ES-I3 (cell line): ENCODE measurements around the gene INPP5F.
"Not testable (repeated sequence)": the region's sequence is repeated elsewhere in the genome, so short reads cannot be mapped to it uniquely, and the experiment has no call there.

ENCODE experiments used
- H3K36me3 ChIP-seq: 2 replicates; pipeline ENCODE4 v1.6.1; 2013; ENCODE audit warnings: mild to moderate bottlenecking, low read length, control low read depth, moderate library complexity; ENCODE audit not compliant: insufficient read depth
- H3K4me1 ChIP-seq: 2 replicates; pipeline ENCODE4 v1.6.1; 2013; ENCODE audit warnings: mild to moderate bottlenecking, control low read depth, low read length; ENCODE audit not compliant: insufficient read depth
- H3K9ac ChIP-seq: 2 replicates; pipeline ENCODE4 v1.6.1; 2013; ENCODE audit warnings: low read depth, mild to moderate bottlenecking, low read length, moderate library complexity
- H3K9me3 ChIP-seq: 2 replicates; pipeline ENCODE4 v1.6.1; 2013; ENCODE audit warnings: mild to moderate bottlenecking, low read length, moderate library complexity; ENCODE audit not compliant: control insufficient read depth, insufficient read depth

Gene INPP5F

DNA sequence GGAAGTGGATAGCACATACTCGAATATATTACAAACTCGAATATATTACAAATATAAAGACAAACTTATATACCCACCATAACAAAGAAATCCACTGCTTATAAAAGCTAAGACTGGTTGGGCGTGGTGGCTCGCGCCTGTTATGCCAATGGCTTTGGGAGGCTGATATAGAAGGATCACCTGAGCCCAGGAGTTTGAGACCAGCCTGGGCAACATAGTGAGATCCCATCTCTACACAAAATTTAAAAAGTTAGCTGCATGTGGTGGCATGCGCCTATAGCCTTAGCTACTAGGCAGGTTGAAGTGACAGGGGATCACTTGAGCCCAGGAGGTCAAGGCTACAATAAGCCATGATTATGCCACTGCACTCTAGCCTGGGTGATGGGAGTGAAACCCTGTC is 126.4 kb downstream of the INPP5F start:
- Histone ChIP-seq H3K4me1 (peaks cover 4% of the 10 kb centered on the region; the same call in 1 of the 2 replicates), H3K36me3 (peaks cover 12% of the 10 kb centered on the region), H3K9ac (no peak overlapping the region), H3K9me3 (no peaks in the 10 kb centered on the region)

DNA sequence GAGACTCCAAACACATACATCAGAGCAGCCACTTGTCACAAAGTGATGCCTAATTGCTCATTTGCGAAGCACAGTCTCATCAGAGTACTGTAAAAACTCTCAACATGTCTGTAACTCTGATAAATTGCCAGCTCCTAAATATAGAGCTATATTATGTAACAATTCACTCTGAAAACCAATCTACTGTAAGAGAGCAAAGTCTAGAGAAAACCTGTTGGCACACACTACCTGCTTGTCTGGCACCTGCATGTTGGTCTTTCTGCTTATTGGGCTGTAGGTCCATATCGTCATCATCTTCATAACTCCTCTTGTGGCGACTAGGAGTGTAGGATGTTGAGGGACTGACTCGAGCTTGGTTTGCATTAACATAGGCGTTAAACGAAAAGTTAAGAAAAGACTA is 127.0 kb downstream of the INPP5F start:
- Histone ChIP-seq H3K4me1 (peaks cover 4% of the 10 kb centered on the region; the same call in 1 of the 2 replicates), H3K36me3 (peaks cover 7% of the 10 kb centered on the region)

DNA sequence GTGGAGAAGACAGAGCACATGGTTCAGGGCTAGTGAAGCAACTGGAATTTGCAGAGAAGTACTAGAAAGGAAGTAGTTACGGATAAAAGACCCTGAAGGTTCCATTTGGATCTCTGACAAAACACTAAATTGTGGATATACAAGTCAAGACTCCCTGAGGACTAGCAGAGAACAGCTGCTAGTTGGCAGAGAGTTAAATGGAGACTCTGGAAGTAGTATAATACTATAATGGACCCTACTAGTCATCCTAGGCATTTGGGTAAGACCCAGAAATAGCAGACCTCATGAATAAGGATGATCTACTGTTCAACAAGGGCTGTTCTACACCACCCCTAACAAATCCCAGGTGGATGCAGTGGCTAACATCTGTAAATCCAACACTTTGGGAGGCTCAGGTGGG is 127.7 kb downstream of the INPP5F start:
- Histone ChIP-seq H3K4me1 (peaks cover 4% of the 10 kb centered on the region; the same call in 1 of the 2 replicates), H3K36me3 (peaks cover 6% of the 10 kb centered on the region), H3K9me3 (no peaks in the 10 kb centered on the region), H3K9ac (no peak overlapping the region)

More for the DNA sequence above, 127.0 kb downstream of the INPP5F start:
- H3K9ac ChIP-seq: no peak overlapping the region
- H3K9me3 ChIP-seq: no peaks in the 10 kb centered on the region

- Histone ChIP-seq H3K9me3 (no peaks in the 10 kb centered on the region), H3K36me3 (peaks cover 6% of the 10 kb centered on the region), H3K4me1 (peaks cover 10% of the 10 kb centered on the region; the same call in 1 of the 2 replicates), H3K9ac (no peak overlapping the region)
These were observed 132.2 kb downstream of the INPP5F start for GRCh38 chr10:119858063-119858462.

DNA sequence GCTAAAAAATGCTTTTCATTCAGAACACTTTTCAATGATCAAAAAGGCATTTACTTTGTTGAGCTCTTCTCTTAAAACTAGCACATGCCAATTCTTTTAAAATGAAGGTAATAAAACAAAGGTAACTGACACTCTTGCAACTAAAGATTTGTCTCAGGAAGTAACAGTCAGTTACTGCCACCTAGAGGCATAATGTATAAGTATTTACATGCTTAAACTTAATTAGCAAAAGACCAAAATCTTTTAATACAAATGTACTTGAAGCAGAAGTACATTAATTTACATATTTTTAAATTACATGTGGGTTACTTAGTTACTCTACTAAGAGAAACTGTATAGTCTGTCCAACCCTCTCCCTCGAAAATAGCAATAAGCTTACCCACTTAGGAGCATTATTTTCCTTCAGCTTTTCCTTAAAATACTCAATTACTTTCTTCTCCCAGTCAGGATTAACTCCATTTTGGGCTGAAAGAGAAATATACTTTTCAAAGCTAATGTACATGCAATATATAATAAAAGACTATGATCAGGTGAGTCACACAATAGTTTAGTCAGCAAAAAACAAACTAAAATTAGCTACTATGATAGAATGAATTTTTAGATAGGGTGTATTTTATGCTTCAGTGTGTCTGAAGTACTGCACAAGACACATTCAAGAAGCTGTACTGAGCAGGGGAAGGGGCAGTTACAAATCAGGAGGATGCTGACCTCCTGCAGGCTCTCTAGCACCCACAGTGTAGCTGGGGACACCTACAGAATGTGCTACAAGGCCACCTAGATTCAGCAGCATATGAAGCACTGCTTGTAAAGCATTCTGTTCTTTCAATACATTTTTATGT is 133.8 kb downstream of the INPP5F start:
- Histone ChIP-seq H3K36me3 (0 out of 2 replicates have a peak, but pooled peaks cover 2% of the 10 kb centered on the region), H3K9ac (no peak overlapping the region), H3K4me1 (peaks cover 10% of the 10 kb centered on the region; the same call in 1 of the 2 replicates), H3K9me3 (0 out of 2 replicates have a peak, but pooled peaks cover 3% of the 10 kb centered on the region)

GRCh38 chr10:119860866-119861607 is 135.2 kb downstream of the INPP5F start:
- Histone ChIP-seq H3K9ac (no peak overlapping the region), H3K9me3 (0 out of 2 replicates have a peak, but pooled peaks cover 3% of the 10 kb centered on the region), H3K36me3 (0 out of 2 replicates have a peak, but pooled peaks cover 2% of the 10 kb centered on the region), H3K4me1 (peaks cover 10% of the 10 kb centered on the region; the same call in 1 of the 2 replicates)

DNA sequence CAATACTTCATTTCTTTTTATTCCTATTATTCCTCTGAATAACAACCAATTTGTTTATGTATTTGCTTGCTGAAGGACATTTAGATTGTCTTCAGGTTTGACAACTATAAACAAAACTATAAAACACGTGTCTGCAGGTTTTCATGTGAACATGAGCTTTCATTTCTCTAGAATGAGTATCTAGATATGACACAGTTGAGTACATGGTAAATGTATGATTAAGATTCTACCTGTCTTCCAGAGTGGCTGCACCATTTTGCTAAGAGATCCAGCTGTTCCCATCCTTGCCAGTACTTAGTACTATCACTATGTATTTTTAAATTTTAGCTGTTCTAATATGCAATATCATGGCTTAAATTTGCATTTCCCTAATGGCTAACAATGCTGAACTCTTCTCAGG is 136.7 kb downstream of the INPP5F start:
- Histone ChIP-seq H3K4me1 (peaks cover 10% of the 10 kb centered on the region; the same call in 1 of the 2 replicates), H3K36me3 (0 out of 2 replicates have a peak, but pooled peaks cover 2% of the 10 kb centered on the region), H3K9ac (no peak overlapping the region), H3K9me3 (0 out of 2 replicates have a peak, but pooled peaks cover 3% of the 10 kb centered on the region)

DNA sequence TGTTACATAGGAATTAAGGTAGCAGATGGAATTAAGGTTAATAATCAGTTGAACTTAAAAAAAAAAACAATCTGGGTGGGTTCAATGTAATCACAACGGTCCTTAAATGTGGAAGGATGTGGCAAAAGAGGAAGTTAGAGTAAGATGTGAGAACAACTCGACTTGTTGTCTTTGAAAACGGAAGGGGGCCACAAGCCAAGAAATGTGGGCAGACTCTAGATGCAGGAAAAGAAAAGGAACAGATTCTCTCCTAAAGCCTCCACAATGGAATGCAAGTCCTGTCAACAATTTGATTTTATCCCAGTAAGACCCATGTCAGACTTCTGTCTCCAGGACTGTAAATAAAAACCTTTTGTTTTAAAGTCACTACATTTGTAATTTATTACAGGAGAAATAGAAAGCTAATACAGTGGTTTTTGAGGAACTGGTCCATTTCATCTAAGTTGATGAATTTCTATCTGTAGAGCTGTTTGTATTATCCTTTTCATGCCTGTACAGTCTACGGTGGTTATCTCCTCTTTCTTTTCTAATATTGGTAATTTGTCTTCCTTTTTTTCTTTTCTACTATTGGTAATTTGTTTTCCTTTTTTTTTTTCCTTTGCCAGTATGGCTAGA is 138.2 kb downstream of the INPP5F start:
- Histone ChIP-seq H3K9me3 (0 out of 2 replicates have a peak, but pooled peaks cover 3% of the 10 kb centered on the region), H3K36me3 (no peaks in the 10 kb centered on the region), H3K4me1 (peaks cover 10% of the 10 kb centered on the region; the same call in 1 of the 2 replicates), H3K9ac (no peak overlapping the region)

DNA sequence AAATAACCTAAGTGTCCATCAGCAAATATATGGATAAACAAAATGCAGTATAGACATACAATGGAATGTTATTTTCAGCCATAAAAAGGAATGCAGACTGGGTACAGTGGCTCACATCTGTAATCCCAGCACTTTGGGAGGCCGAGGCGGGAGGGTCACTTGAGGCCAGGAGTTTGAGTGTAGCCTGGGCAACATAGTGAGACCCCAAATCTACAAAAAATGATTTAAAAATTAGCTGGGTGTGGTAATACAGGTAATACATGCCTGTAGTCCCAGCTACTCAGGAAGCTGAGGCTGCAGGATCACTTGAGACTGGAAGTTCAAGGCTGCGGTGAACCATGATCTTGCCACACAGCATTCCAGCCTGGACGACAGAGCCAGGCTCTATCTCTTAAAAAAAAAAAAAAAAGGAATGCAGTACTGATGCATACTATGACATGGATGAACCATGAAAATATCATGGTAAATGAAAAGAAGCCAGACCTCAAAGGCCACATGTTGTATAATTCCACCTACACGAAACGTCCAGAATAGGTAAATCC is 139.9 kb downstream of the INPP5F start:
- Histone ChIP-seq H3K9ac (no peak overlapping the region), H3K4me1 (peaks cover 12% of the 10 kb centered on the region), H3K36me3 (no peaks in the 10 kb centered on the region), H3K9me3 (0 out of 2 replicates have a peak, but pooled peaks cover 3% of the 10 kb centered on the region)

DNA sequence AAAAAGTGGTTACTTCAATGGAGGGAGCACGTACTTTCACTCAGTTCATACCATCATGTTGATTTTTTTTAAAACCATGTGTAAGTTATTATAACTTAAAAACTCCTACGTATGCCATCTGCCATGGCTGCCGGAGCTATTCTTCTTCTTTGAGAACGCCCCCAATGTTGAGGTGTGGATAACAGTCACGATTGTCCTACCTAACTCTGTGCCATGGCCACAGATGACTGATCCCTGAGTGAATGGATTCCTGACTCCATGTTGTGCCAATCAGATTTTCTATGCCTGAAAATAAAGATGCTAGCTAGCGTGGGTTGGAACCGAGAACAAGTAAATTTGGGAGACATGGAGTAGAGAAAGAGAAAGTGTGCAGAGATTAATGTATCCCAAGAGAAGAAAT is 141.5 kb downstream of the INPP5F start:
- Histone ChIP-seq H3K36me3 (no peaks in the 10 kb centered on the region), H3K9me3 (0 out of 2 replicates have a peak, but pooled peaks cover 3% of the 10 kb centered on the region), H3K9ac (no peak overlapping the region), H3K4me1 (peaks cover 4% of the 10 kb centered on the region; the same call in 1 of the 2 replicates)

GRCh38 chr10:119869398-119869797 is 143.5 kb downstream of the INPP5F start:
- H3K9ac ChIP-seq, H3K9me3 ChIP-seq, H3K36me3 ChIP-seq, H3K4me1 ChIP-seq: not testable (repeated sequence)

DNA sequence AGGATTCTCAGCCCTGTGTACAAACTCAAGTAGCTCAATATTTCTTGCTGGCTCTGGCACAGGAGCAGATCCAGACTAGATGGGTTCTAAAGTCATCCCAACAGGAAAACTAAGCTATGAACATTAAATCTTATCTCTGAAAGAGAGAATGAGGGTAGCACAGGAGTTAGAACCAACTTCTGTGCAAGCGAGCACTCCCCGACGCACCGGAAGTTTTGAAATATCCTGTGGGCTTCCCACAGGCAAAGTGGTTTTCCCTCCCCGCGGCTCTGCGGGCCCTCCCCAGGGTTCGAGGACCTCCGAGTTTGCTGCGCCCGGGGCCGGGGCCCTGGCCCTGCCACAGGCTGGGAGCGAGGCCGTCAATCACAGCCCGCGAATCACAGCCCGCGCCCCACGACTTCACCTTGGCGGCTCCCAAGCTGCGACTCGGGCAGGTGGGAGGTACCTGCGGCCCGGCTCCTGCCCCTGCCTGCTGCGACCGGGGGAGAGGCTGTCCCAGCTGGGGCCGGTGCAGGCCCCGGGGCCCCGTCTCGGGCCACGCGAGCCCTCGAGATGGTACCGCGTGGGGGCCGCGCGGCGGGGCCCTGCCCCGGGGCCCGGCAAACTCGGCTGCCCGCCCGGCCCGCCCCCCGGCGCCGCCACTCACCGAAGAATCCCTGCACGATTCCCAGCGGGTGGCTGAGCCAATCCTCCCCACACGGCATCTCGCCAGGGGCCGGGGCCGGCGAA is 146.2 kb downstream of the INPP5F start:
- Histone ChIP-seq H3K9ac (peak overlapping the region; percentile 79), H3K9me3 (no peaks in the 10 kb centered on the region), H3K4me1 (peaks cover 4% of the 10 kb centered on the region; the same call in 1 of the 2 replicates), H3K36me3 (no peaks in the 10 kb centered on the region)

- Histone ChIP-seq H3K4me1 (peaks cover 4% of the 10 kb centered on the region; the same call in 1 of the 2 replicates), H3K36me3 (no peaks in the 10 kb centered on the region), H3K9ac (peak within 1 kb of the TSS; percentile 79), H3K9me3 (no peaks in the 10 kb centered on the region)
These were observed 146.7 kb downstream of the INPP5F start, which contains the start of gene MCMBP for GRCh38 chr10:119872610-119872859. Gene MCMBP (minus strand): TSS chr10:119872843. CDS start chr10:119872584, 259 bp downstream.
